Neural cell (in vitro differentiated cells): ENCODE measurements around the gene KRTAP10-7. TPM values are rescaled to one million over a fixed set of nuclear protein-coding genes. Genes with fewer than 3 reads are reported as not detected.
"Not testable (repeated sequence)": the region's sequence is repeated elsewhere in the genome, so short reads cannot be mapped to it uniquely, and the experiment has no call there.

Experiments used
- H2AFZ ChIP-seq: fragments of 200-600, 300-800 bp; sonication (generic), shearing (Covaris generic); 2 replicates; pipeline ENCODE4 v1.6.0; 2014; ENCODE audit warnings: low read depth, mild to moderate bottlenecking, antibody characterized with exemption, low read length, moderate library complexity
- H3F3A ChIP-seq: fragments of 200-600 bp; shearing (Covaris generic); 2 replicates; pipeline ENCODE4 v1.6.1; 2016; ENCODE audit warnings: mild to moderate bottlenecking, moderate library complexity, mixed read lengths, antibody characterized with exemption, low read length; ENCODE audit not compliant: insufficient read depth, poor library complexity, severe bottlenecking
- H3K27ac ChIP-seq: fragments of 200-600, 300-800 bp; sonication (generic), shearing (Covaris generic); 2 replicates; pipeline ENCODE4 v1.5.1; 2014; ENCODE audit warnings: mild to moderate bottlenecking, low read length, moderate library complexity
- H3K27me3 ChIP-seq: fragments of 300-800, 200-600 bp; sonication (generic), shearing (Covaris generic); 2 replicates; pipeline ENCODE4 v1.6.0; 2014; ENCODE audit warnings: mild to moderate bottlenecking, low read depth, low read length, moderate library complexity; ENCODE audit not compliant: insufficient read depth
- H3K36me3 ChIP-seq: fragments of 300-800, 200-600 bp; sonication (generic), shearing (Covaris generic); 2 replicates; pipeline ENCODE4 v1.5.1; 2014; ENCODE audit warnings: mild to moderate bottlenecking, antibody characterized with exemption, low read length, moderate library complexity; ENCODE audit not compliant: insufficient read depth
- H3K4me2 ChIP-seq: fragments of 300-800, 200-600 bp; sonication (generic), shearing (Covaris generic); 2 replicates; pipeline ENCODE4 v1.6.0; 2014; ENCODE audit warnings: mild to moderate bottlenecking, low read length
- H3K4me3 ChIP-seq: fragments of 300-800, 200-600 bp; sonication (generic), shearing (Covaris generic); 2 replicates; pipeline ENCODE4 v1.5.1; 2014; ENCODE audit warnings: mild to moderate bottlenecking, low read length, moderate library complexity
- H3K79me2 ChIP-seq: fragments of 200-600 bp; shearing (Covaris generic); replicated peaks from 2 replicates; pipeline ENCODE4 v1.6.0; 2014; ENCODE audit warnings: mild to moderate bottlenecking, low read length, moderate library complexity; ENCODE audit not compliant: insufficient read depth
- H3K9ac ChIP-seq: fragments of 300-800, 200-600 bp; sonication (generic), shearing (Covaris generic); 2 replicates; pipeline ENCODE4 v1.6.1; 2016; ENCODE audit warnings: mild to moderate bottlenecking, low read length, mixed read lengths
- H3K9me2 ChIP-seq: fragments of 200-600 bp; shearing (Covaris generic); 2 replicates; pipeline ENCODE4 v1.6.1; 2016; ENCODE audit warnings: mild to moderate bottlenecking, low read length, mixed read lengths; ENCODE audit not compliant: insufficient read depth
- H3K9me3 ChIP-seq: fragments of 200-600, 300-800 bp; sonication (generic), shearing (Covaris generic); 2 replicates; pipeline ENCODE4 v1.6.1; 2016; ENCODE audit warnings: mild to moderate bottlenecking, mixed run types, low read length, moderate library complexity, mixed read lengths
- H4K20me1 ChIP-seq: fragments of 200-600 bp; shearing (Covaris generic); 2 replicates; pipeline ENCODE4 v1.6.1; 2016; ENCODE audit warnings: mild to moderate bottlenecking, mixed run types; ENCODE audit not compliant: insufficient read depth
- CTCF ChIP-seq: fragments of 450-650 bp; IDR thresholded peaks from 2 replicates; pipeline ENCODE4 v1.5.1; 2014; ENCODE audit warnings: antibody characterized with exemption, mild to moderate bottlenecking, moderate library complexity; ENCODE audit not compliant: poor library complexity, severe bottlenecking
- EP300 ChIP-seq: fragments of 450-650 bp; conservative IDR thresholded peaks from 2 replicates; pipeline ENCODE4 v1.6.1; 2014; ENCODE audit warnings: antibody characterized with exemption, mild to moderate bottlenecking, moderate library complexity; ENCODE audit not compliant: poor library complexity, severe bottlenecking
- EZH2 ChIP-seq: fragments of 200-600, 300-800 bp; shearing (Covaris generic), sonication (generic); IDR thresholded peaks from 2 replicates; pipeline ENCODE4 v1.6.1; 2014; ENCODE audit warnings: antibody characterized with exemption, low read length, borderline replicate concordance, mild to moderate bottlenecking; ENCODE audit not compliant: insufficient read depth, poor library complexity, severe bottlenecking
- MXI1 ChIP-seq: fragments of 450-650 bp; conservative IDR thresholded peaks from 2 replicates; pipeline ENCODE4 v1.6.1; 2014; ENCODE audit warnings: antibody characterized with exemption, mild to moderate bottlenecking; ENCODE audit not compliant: poor library complexity, severe bottlenecking
- POLR2AphosphoS5 ChIP-seq: IDR thresholded peaks from 2 replicates; pipeline ENCODE4 v1.6.1; 2012
- RAD21 ChIP-seq: fragments of 450-650 bp; conservative IDR thresholded peaks from 2 replicates; pipeline ENCODE4 v1.6.1; 2014; ENCODE audit warnings: antibody characterized with exemption, mild to moderate bottlenecking, moderate library complexity
- REST ChIP-seq: IDR thresholded peaks from 2 replicates; pipeline ENCODE4 v1.6.1; 2012; ENCODE audit warnings: borderline replicate concordance
- SMC3 ChIP-seq: fragments of 450-650 bp; conservative IDR thresholded peaks from 2 replicates; pipeline ENCODE4 v1.6.1; 2014; ENCODE audit warnings: antibody characterized with exemption, mild to moderate bottlenecking, moderate library complexity; ENCODE audit not compliant: poor library complexity
- TAF1 ChIP-seq: IDR thresholded peaks from 2 replicates; pipeline ENCODE4 v1.6.1; 2012; ENCODE audit warnings: low read depth
- polyA plus RNA-seq: library from polyadenylated mRNA; depleted of rRNA; stranded (reverse); fragments of >200 nt; gene quantifications from 2 replicates; pipeline ENCODE4 v1.2.3, GENCODE V29; 2014

The KRTAP10-7 gene
- polyA plus RNA-seq, 1 donor from 2014 or later, result not detected

- no peaks in the 10 kb centered on the region for H3K9me2 ChIP-seq
- H3F3A ChIP-seq, result no peaks in the 10 kb centered on the region
- no peak overlapping the region for H3K27ac ChIP-seq
- no peaks in the 10 kb centered on the region for H4K20me1 ChIP-seq
- H3K36me3 ChIP-seq, result no peaks in the 10 kb centered on the region
- H3K9ac ChIP-seq, result no peak overlapping the region
- no peaks in the 10 kb centered on the region for H3K27me3 ChIP-seq
- no peaks in the 10 kb centered on the region for H3K79me2 ChIP-seq
- no peak overlapping the region for H2AFZ ChIP-seq
- TF ChIP-seq EP300, result no peak
- no peak for TF ChIP-seq TAF1
- no peaks in the 10 kb centered on the region for H3K9me3 ChIP-seq
- H3K4me2 ChIP-seq, result no peak overlapping the region
- H3K4me3 ChIP-seq, result no peak overlapping the region
Measured at GRCh38 chr21:44596068-44596725, 4.2 kb upstream of the KRTAP10-7 start.

GRCh38 chr21:44598061-44598460 lies 2.3 kb upstream of the KRTAP10-7 start:
- Histone ChIP-seq H3K9me2 (no peaks in the 10 kb centered on the region), H2AFZ (no peak overlapping the region), H3K36me3 (no peaks in the 10 kb centered on the region), H3K27me3 (no peaks in the 10 kb centered on the region), H3K4me2 (no peak overlapping the region), H3K79me2 (no peaks in the 10 kb centered on the region), H3F3A (no peaks in the 10 kb centered on the region), H4K20me1 (no peaks in the 10 kb centered on the region), H3K4me3 (no peak overlapping the region), H3K27ac (no peak overlapping the region), H3K9me3 (no peaks in the 10 kb centered on the region), H3K9ac (no peak overlapping the region)
- no peak for TF ChIP-seq MXI1
- no peak for TF ChIP-seq EZH2
- TF ChIP-seq RAD21, result no peak
- no peak for TF ChIP-seq SMC3
- no peak for TF ChIP-seq TAF1

GRCh38 chr21:44599264-44600029 lies 950 bp upstream of the KRTAP10-7 start:
- peaks cover 4% of the 10 kb centered on the region for H3K9me3 ChIP-seq
- H3K27ac ChIP-seq, result no peak overlapping the region
- no peaks in the 10 kb centered on the region for H3F3A ChIP-seq
- no peaks in the 10 kb centered on the region for H3K27me3 ChIP-seq
- H3K36me3 ChIP-seq, result no peaks in the 10 kb centered on the region
- H3K9me2 ChIP-seq, result no peaks in the 10 kb centered on the region
- H3K79me2 ChIP-seq, result no peaks in the 10 kb centered on the region
- H3K9ac ChIP-seq, result no peak overlapping the region
- H2AFZ ChIP-seq, result no peak overlapping the region
- TF ChIP-seq CTCF, result no peak
- TF ChIP-seq SMC3, result no peak
- TF ChIP-seq EZH2, result no peak
- TF ChIP-seq RAD21, result no peak
- no peak for TF ChIP-seq TAF1
- TF ChIP-seq EP300, result no peak
- no peak for TF ChIP-seq MXI1
- TF ChIP-seq POLR2AphosphoS5, result no peak
- no peak for TF ChIP-seq REST
- H4K20me1 ChIP-seq, result no peaks in the 10 kb centered on the region
- H3K4me2 ChIP-seq, result no peak overlapping the region
- H3K4me3 ChIP-seq, result no peak overlapping the region

- H2AFZ ChIP-seq, H3K79me2 ChIP-seq, H3K36me3 ChIP-seq, H3K9ac ChIP-seq, H3F3A ChIP-seq, H3K4me2 ChIP-seq, H3K4me3 ChIP-seq, H3K27ac ChIP-seq, H3K9me3 ChIP-seq, H4K20me1 ChIP-seq, H3K27me3 ChIP-seq, H3K9me2 ChIP-seq: not testable (repeated sequence)
Measured at GRCh38 chr21:44601091-44601490, 694 bp downstream of the KRTAP10-7 start.
